Subcutaneous abdominal adipose tissue (tissue), 5 donors: ENCODE results near the gene DCUN1D3.

ENCODE experiments used
- H3K27ac ChIP-seq: one replicate; pipeline ENCODE4 v1.7.0; 2013; ENCODE audit warnings: low read depth, mild to moderate bottlenecking, inconsistent platforms, low read length, moderate library complexity
- H3K27me3 ChIP-seq, 5 donors: one replicate each; pipeline ENCODE4 v1.7.0; 2013; ENCODE audit warnings: low read length in 5 of 5, inconsistent platforms in 1 of 5; ENCODE audit not compliant: control insufficient read depth in 5 of 5, insufficient read depth in 4 of 5
- H3K36me3 ChIP-seq, 5 donors: one replicate each; pipeline ENCODE4 v1.7.0; 2013; ENCODE audit warnings: low read length in 5 of 5; ENCODE audit not compliant: control insufficient read depth in 5 of 5, insufficient read depth in 5 of 5
- H3K4me1 ChIP-seq, 5 donors: one replicate each; pipeline ENCODE4 v1.7.0; 2013; ENCODE audit warnings: low read length in 5 of 5, mild to moderate bottlenecking in 3 of 5, moderate library complexity in 1 of 5; ENCODE audit not compliant: control insufficient read depth in 5 of 5, insufficient read depth in 5 of 5
- H3K4me3 ChIP-seq, 5 donors: one replicate each; pipeline ENCODE4 v1.7.0; 2013; ENCODE audit warnings: low read length in 5 of 5, low read depth in 1 of 5
- H3K9ac ChIP-seq, 5 donors: one replicate each; pipeline ENCODE4 v1.7.0; 2013; ENCODE audit warnings: low read length in 5 of 5, mild to moderate bottlenecking in 4 of 5, moderate library complexity in 3 of 5
- H3K9me3 ChIP-seq, 5 donors: one replicate each; pipeline ENCODE4 v1.7.0; 2013; ENCODE audit warnings: low read length in 5 of 5; ENCODE audit not compliant: control insufficient read depth in 5 of 5
- donor health status: healthy.
- donor health status: healthy.
- donor health status: healthy.
- donor health status: healthy.
- donor health status: healthy.

DCUN1D3 gene

DNA sequence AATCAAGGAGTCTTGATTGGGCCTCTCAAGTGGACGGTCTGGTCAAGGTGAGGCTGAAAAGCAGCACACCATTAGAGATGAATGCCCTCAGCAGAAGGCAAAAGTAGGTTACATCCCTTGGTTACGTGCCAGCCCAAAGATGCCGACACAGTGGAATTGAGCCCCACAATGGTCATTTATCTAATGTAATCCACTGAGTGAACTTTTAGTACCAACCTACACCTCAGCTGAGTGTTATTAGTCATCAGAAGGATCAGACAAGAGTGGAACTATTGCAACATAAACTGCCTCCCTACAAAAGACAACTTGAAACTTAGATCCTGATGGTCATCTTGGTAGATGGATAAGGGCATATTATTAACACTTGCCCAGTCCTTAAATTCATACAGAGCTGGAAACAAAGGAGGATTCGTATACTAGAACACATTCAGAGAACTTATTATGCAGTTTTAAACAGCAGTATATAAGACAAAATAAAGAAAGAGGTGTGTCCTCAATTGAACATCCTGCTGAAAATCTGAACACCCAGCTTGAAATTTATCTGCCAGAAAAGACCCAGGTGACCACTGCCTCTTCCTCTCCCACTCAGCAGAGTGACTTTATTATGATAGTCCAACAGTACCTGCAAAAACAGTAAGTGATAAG, 2.8 kb downstream of the DCUN1D3 start:
- Histone ChIP-seq H3K4me1 (peaks cover 0 to 81% (median 62%) of the 10 kb centered on the region in 5 donors), H3K9ac (peak overlapping the region in 3 of 5 donors; percentile 96 to 100 (median 99)), H3K27ac (peak overlapping the region; percentile 97), H3K4me3 (peak overlapping the region; percentile 88 to 95 (median 94)), H3K9me3 (no peaks in the 10 kb centered on the region), H3K27me3 (no peaks in the 10 kb centered on the region), H3K36me3 (peaks cover 21 to 35% (median 34%) of the 10 kb centered on the region in 5 donors)

DNA sequence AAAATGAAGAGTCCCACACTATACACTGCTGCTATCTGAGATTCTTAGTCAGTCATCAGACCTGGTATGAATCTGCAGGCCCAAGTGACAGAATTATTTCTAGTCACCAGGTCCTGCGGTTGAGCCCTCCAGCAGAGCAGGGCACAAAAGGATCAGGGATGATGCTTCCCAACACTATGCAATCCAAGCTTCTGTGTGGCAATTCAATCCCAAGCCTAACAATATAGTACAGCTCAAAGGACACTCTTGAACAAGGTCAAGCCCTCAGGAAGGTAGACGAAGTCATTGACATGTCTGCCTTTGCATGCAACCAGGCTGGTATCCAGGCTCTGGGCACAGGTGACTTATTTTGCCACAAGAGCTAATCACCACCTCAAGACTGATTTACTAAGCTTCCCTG, 5.8 kb downstream of the DCUN1D3 start:
- Histone ChIP-seq H3K9ac (no peak overlapping the region), H3K4me3 (no peak overlapping the region), H3K9me3 (no peaks in the 10 kb centered on the region), H3K36me3 (peaks cover 21 to 50% (median 41%) of the 10 kb centered on the region in 5 donors), H3K4me1 (peaks cover 0 to 90% (median 53%) of the 10 kb centered on the region in 5 donors), H3K27me3 (no peaks in the 10 kb centered on the region), H3K27ac (no peak overlapping the region)

DNA sequence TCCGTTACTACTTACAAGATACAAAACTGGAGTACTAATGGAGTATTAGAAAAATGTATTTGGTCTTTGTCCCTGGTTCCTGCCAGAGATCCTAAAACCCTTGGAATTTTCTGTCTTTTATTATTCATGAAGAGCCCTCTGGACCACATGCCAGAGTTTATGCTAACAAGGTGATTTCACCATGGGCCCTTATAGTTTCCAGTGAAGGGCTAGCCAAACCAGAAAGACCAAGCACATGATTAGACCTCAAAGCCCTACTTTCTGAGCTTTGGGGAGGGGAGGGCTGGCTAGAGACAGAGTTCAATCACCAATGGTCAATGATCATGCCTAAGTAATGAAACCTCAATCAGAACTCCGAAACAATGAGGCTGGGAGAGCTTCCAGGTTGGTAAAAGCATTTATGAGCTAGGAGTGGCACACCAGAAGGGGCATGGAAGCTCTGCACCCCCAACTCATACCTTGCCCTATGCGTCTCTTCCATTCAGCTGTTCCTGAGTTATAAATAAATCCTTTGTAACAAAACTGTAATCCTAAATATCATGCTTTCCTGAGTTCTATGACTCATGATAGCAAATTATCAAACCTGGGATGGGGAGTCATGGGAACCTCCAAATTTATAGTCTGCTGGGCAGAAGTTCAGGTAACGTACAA, 10.4 kb downstream of the DCUN1D3 start:
- Histone ChIP-seq H3K4me3 (peak overlapping the region in 1 of 5 donors; percentile 17), H3K27me3 (no peaks in the 10 kb centered on the region), H3K27ac (peak overlapping the region; percentile 70), H3K9me3 (no peaks in the 10 kb centered on the region), H3K36me3 (peaks cover 11 to 40% (median 31%) of the 10 kb centered on the region in 5 donors), H3K9ac (no peak overlapping the region), H3K4me1 (peaks cover 0 to 80% (median 50%) of the 10 kb centered on the region in 5 donors)

DNA sequence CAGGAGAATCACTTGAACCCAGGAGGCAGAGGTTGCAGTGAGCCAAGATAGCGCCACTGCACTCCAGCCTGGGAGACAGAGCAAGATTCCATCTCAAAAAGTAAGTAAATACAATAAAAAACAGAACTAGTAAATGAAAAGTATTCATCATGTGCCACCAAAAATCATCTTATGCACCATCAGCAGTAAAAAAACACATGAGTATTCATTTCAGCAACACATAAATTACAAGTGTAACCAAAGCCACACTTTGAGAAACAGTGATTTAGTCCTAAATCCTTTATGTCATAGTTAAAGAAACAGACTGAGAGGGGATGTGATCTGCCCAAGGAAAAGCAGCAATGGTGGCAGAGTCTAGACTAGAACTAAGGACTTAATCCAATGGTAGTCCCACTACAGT, 13.0 kb downstream of the DCUN1D3 start:
- H3K9me3 ChIP-seq = no peaks in the 10 kb centered on the region
- peaks cover 0 to 78% (median 49%) of the 10 kb centered on the region in 5 donors for H3K4me1 ChIP-seq
- H3K9ac ChIP-seq = no peak overlapping the region
- H3K36me3 ChIP-seq = peaks cover 8 to 21% (median 12%) of the 10 kb centered on the region in 5 donors
- H3K27me3 ChIP-seq = no peaks in the 10 kb centered on the region
- H3K4me3 ChIP-seq = no peak overlapping the region
- peak overlapping the region; percentile 88 for H3K27ac ChIP-seq

DNA sequence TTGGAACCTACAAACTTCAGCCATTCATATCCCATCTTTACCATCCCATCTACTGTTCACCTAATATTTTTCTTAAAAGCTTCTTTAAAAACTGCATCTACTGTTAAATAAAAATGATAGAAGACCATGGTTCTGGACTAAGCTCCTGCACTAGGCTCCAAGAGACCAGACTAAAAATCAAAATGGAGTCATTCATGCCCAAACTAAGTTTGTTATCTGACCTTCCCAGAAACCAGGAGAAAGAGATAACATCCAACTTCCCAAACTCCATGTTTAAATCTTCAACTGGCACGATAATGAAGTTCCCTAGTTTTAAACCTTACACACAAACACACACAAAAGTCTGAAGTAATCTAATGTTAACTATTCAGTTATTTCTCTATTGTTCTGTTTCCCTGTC, 13.8 kb downstream of the DCUN1D3 start:
- H3K9me3 ChIP-seq = no peaks in the 10 kb centered on the region
- no peak overlapping the region for H3K9ac ChIP-seq
- H3K36me3 ChIP-seq = peaks cover 3 to 15% (median 9%) of the 10 kb centered on the region in 5 donors
- no peaks in the 10 kb centered on the region for H3K27me3 ChIP-seq
- no peak overlapping the region for H3K4me3 ChIP-seq
- H3K27ac ChIP-seq = peak overlapping the region; percentile 88
- H3K4me1 ChIP-seq = peaks cover 0 to 75% (median 50%) of the 10 kb centered on the region in 5 donors

DNA sequence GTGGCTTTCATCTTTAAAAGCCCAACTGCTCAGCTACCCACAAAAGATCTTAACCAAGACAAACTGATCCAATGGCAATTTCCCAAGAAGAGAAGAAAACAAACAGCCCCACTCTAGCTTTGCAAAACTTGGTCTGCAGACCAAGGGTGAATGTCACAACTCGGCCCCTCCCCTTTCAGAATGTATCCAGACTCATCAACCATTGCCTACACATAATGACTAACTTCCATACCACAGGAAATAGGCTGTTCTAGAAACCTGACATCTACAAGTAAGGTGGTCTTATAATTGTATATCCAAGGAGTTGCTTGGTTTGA, 16.0 kb downstream of the DCUN1D3 start:
- peaks cover 0 to 78% (median 63%) of the 10 kb centered on the region in 5 donors for H3K4me1 ChIP-seq
- peak overlapping the region in 1 of 5 donors; percentile 15 for H3K4me3 ChIP-seq
- H3K36me3 ChIP-seq = peaks cover 0 to 10% (median 4%) of the 10 kb centered on the region in 5 donors
- H3K9me3 ChIP-seq = no peaks in the 10 kb centered on the region
- H3K9ac ChIP-seq = no peak overlapping the region
- peak overlapping the region; percentile 88 for H3K27ac ChIP-seq
- no peaks in the 10 kb centered on the region for H3K27me3 ChIP-seq

DNA sequence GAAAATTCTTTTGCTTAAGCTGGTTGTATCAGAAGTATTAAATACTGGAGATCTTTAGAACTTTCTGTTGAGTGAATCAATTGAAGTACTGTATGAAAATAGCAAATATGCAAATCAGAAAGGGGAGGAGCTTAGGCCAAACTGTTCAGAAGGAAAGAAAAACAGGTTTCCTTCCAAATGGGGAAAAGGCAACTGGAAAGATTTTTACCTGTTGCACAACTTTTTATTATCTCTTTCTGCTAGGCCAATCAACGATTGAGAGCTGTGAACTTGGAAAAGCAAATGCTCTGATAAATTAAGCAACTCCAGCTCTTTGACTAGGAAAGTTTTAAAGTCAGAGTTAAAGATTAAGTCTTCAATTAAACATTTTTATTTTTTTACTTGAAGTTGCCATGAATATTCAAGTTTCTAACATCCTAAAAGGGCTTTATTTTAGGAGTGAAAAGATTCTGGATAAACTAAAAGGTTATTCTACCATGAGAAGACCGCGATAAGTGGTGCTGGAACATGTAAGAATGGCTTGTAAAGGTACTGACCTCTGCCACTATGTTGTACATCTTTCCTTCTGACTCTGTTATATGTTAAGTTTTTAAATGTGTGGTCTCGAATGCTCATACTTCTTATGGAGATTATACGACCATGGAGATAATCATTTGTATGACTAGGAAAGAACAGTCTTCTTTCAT, 16.5 kb downstream of the DCUN1D3 start:
- Histone ChIP-seq H3K27me3 (no peaks in the 10 kb centered on the region), H3K9me3 (no peaks in the 10 kb centered on the region), H3K27ac (peak overlapping the region; percentile 88), H3K4me3 (peak overlapping the region in 1 of 5 donors; percentile 15), H3K9ac (peak overlapping the region in 1 of 5 donors; percentile 40), H3K36me3 (peaks cover 0 to 10% (median 4%) of the 10 kb centered on the region in 5 donors), H3K4me1 (peaks cover 0 to 83% (median 68%) of the 10 kb centered on the region in 5 donors)

DNA sequence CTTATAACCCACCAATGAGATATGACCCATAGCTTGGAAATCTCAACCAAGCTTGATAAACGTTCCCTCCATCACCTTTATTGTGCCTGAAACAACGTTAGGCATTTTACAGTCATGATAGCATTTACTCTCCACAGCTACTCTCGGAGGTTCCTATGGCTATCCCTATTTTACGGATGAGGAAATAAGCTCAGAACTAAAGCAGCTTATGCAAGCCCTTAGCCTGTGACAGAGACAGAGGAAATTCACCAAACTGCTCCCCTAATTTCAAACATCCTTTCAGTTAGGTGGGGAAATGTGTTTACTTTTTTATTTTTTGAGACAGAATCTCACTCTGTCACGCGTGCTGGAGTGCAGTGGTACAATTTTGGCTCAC, 18.7 kb downstream of the DCUN1D3 start:
- H3K4me1 ChIP-seq = peaks cover 0 to 82% (median 66%) of the 10 kb centered on the region in 5 donors
- no peak overlapping the region for H3K9ac ChIP-seq
- no peaks in the 10 kb centered on the region for H3K9me3 ChIP-seq
- H3K4me3 ChIP-seq = no peak overlapping the region
- H3K27me3 ChIP-seq = no peaks in the 10 kb centered on the region
- H3K36me3 ChIP-seq = peaks cover 0 to 13% (median 0%) of the 10 kb centered on the region in 5 donors
- H3K27ac ChIP-seq = peak overlapping the region; percentile 77

DNA sequence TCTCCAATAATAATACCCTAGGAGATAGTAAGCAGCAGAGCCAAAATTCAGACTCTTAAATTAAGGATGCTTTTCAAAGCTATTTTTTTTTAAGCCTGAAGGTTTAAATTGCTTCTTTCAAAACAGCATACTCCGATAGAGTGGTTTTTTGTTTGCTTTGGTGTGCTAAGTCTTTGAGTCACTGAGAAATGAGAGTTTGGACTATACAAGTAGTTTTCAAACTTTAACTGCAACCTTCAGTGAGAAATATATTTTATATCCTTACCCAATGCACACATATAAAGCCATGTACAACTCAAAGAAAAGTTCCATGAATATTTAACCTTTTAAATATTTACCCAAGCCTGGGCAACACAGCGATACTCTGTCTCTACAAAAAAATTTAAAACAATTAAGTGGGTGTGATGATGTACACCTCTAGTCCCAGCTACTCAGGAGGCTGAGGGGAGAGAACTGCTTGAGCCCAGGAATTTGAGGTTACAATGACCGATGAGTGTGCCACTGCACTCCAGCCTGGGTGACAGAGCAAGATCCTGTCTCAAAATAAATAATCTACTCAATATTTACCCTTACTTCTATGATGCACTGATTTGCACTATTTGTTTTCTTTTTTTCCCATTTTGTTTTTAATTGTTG, 19.2 kb downstream of the DCUN1D3 start:
- H3K27me3 ChIP-seq = no peaks in the 10 kb centered on the region
- H3K9me3 ChIP-seq = no peaks in the 10 kb centered on the region
- no peak overlapping the region for H3K4me3 ChIP-seq
- H3K36me3 ChIP-seq = peaks cover 0 to 13% (median 0%) of the 10 kb centered on the region in 5 donors
- H3K9ac ChIP-seq = peak overlapping the region in 1 of 5 donors; percentile 3
- H3K27ac ChIP-seq = peak overlapping the region; percentile 77
- peaks cover 0 to 76% (median 66%) of the 10 kb centered on the region in 5 donors for H3K4me1 ChIP-seq
